PC-9 (cell line): Measurements from ENCODE around the gene DENND1A. TPM values are rescaled to one million over a fixed set of nuclear protein-coding genes. Genes with fewer than 3 reads are reported as not detected.

Source experiments
- BruUV-seq: library from RNA; stranded (reverse); fragments of 400-500 nt; replicated peaks from 2 replicates; lab custom pipeline; 2021; lab: Mats Ljungman, UMichigan
- CTCF ChIA-PET: fragments of 300-600 bp; sonication (Branson Sonifier 250); formaldehyde crosslinking; loops from one replicate; lab custom pipeline; 2022; ENCODE audit warnings: antibody characterized with exemption; lab: Charles Lee
- POLR2A ChIA-PET: fragments of 300-600 bp; sonication (Branson Sonifier 250); formaldehyde crosslinking; loops from one replicate; lab custom pipeline; 2022; ENCODE audit warnings: antibody characterized with exemption; ENCODE audit not compliant: unreplicated experiment; lab: Charles Lee
- DNase-seq, 2 experiments: peaks; one replicate each; pipeline versions ENCODE4 v3.0.0 to v3.0.0-alpha.2; 2015 to 2022; ENCODE audit warnings: mixed read lengths in 1 of 2
- H2AFZ ChIP-seq: fragments of 200-600 bp; sonication (generic); 2 replicates; pipeline ENCODE4 v1.8.1; 2017; ENCODE audit warnings: antibody characterized with exemption
- H3F3A ChIP-seq: fragments of 200-600 bp; sonication (generic); 2 replicates; pipeline ENCODE4 v1.8.1; 2017; ENCODE audit warnings: antibody characterized with exemption, mild to moderate bottlenecking, low read depth; ENCODE audit not compliant: insufficient read depth
- H3K27ac ChIP-seq: fragments of 200-600 bp; sonication (generic); 2 replicates; pipeline ENCODE4 v1.6.1; 2016; ENCODE audit warnings: mixed run types
- H3K27me3 ChIP-seq: fragments of 200-600 bp; sonication (generic); 2 replicates; pipeline ENCODE4 v1.6.1; 2016; ENCODE audit warnings: low read depth, mixed run types; ENCODE audit not compliant: insufficient read depth
- H3K36me3 ChIP-seq: fragments of 200-600 bp; sonication (generic); 2 replicates; pipeline ENCODE4 v1.6.1; 2016; ENCODE audit warnings: low read depth, mixed run types
- H3K4me1 ChIP-seq: fragments of 200-600 bp; sonication (generic); replicated peaks from 2 replicates; pipeline ENCODE4 v1.6.1; 2016; ENCODE audit warnings: mixed run types; ENCODE audit not compliant: insufficient read depth
- H3K4me2 ChIP-seq: fragments of 200-600 bp; sonication (generic); 2 replicates; pipeline ENCODE4 v1.6.1; 2017; ENCODE audit warnings: mixed run types
- H3K4me3 ChIP-seq: fragments of 200-600 bp; sonication (generic); 2 replicates; pipeline ENCODE4 v1.6.1; 2016; ENCODE audit warnings: mixed run types
- H3K79me2 ChIP-seq: fragments of 200-600 bp; sonication (generic); 2 replicates; pipeline ENCODE4 v1.6.1; 2017; ENCODE audit warnings: low read depth, mixed run types
- H3K9me2 ChIP-seq: fragments of 200-600 bp; sonication (generic); 2 replicates; pipeline ENCODE4 v1.8.1; 2017; ENCODE audit warnings: mild to moderate bottlenecking; ENCODE audit not compliant: insufficient read depth
- H3K9me3 ChIP-seq: fragments of 200-600 bp; sonication (generic); 2 replicates; pipeline ENCODE4 v1.8.1; 2016; ENCODE audit warnings: low read depth; ENCODE audit not compliant: insufficient read depth
- H4K20me1 ChIP-seq: fragments of 200-600 bp; sonication (generic); 2 replicates; pipeline ENCODE4 v1.8.1; 2017; ENCODE audit not compliant: insufficient read depth
- CTCF ChIP-seq: fragments of 200-600 bp; sonication (generic); conservative IDR thresholded peaks from 2 replicates; pipeline ENCODE4 v1.6.1; 2017; ENCODE audit warnings: mixed run types, antibody characterized with exemption, mild to moderate bottlenecking, moderate library complexity
- EZH2 ChIP-seq: fragments of 200-600 bp; sonication (generic); IDR thresholded peaks from 2 replicates; pipeline ENCODE4 v1.8.0; 2017; ENCODE audit warnings: antibody characterized with exemption, low read depth
- intact Hi-C: fragments of 100-400 bp; cut with micrococcal nuclease; formaldehyde crosslinking; loops from one replicate; pipeline ENCODE4 v1.10.0; 2022; ENCODE audit not compliant: unreplicated experiment
- total RNA-seq: library from RNA; stranded (reverse); gene quantifications from 2 replicates; pipeline ENCODE4 v1.2.3, GENCODE V29; 2021

The DENND1A gene
- total RNA-seq, 1 experiment from 2014 or later, result 37.7 TPM

GRCh38 chr9:123541411-123541810, 388.5 kb downstream of the DENND1A start:
- H3K79me2 ChIP-seq, result no peaks in the 10 kb centered on the region
- BruUV-seq, result no TSS peak
- intact Hi-C loops, result loop anchor here (5.0 to 10.0 kb wide), 3 partner anchors 139 to 993 kb away; no protein-coding TSS in a partner anchor

DNA sequence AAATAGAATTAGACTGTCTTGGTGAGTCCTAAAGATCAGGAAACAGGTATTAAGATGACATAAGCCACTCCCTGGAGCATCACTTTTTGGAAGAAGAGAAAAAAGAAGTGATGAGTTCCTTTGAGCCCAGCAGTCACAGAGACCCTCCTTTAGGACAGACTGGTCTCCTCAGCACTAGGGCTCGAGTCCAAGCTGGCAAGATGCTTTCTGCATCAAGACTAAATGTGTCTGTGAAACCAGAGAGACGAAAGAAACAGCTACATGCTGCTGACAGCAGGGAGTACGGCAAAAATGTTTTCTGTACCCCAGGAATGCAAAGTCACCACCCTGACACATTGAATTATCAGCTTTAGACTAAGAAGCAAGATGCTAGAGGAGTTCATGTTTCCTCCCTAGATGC, 389.5 kb downstream of the DENND1A start:
- TF ChIP-seq EZH2 (no peak), CTCF (no peak)
- Histone ChIP-seq H3K9me2 (no peaks in the 10 kb centered on the region), H4K20me1 (peaks cover 5% of the 10 kb centered on the region), H3K9me3 (no peaks in the 10 kb centered on the region), H3K4me3 (no peak overlapping the region), H3K27ac (no peak overlapping the region), H3K79me2 (no peaks in the 10 kb centered on the region), H3K27me3 (no peaks in the 10 kb centered on the region), H3K4me1 (no peaks in the 10 kb centered on the region), H2AFZ (no peak overlapping the region), H3K36me3 (no peaks in the 10 kb centered on the region), H3K4me2 (no peak overlapping the region), H3F3A (no peaks in the 10 kb centered on the region; the same call in 1 of the 2 replicates)
- ChIA-PET POLR2A (interaction anchor here (0.6 kb wide), 1 partner anchor 590 kb away, joined by 4 read pairs; no protein-coding TSS in a partner anchor), CTCF (no interaction called here)
- intact Hi-C loops, result loop anchor here (5.0 to 10.0 kb wide), 3 partner anchors 138 to 994 kb away; no protein-coding TSS in a partner anchor
- no peak for DNase-seq
- no TSS peak for BruUV-seq

More at GRCh38 chr9:123541411-123541810, 388.5 kb downstream of the DENND1A start:
- CTCF ChIA-PET, result interaction anchor here (0.6 to 0.7 kb wide), 2 partner anchors 197 to 857 kb away, joined by 3 read pairs; no protein-coding TSS in a partner anchor
- Histone ChIP-seq H3K27ac (no peak overlapping the region), H2AFZ (no peak overlapping the region), H3K27me3 (no peaks in the 10 kb centered on the region), H3K36me3 (no peaks in the 10 kb centered on the region), H3K4me1 (no peaks in the 10 kb centered on the region), H3K9me2 (no peaks in the 10 kb centered on the region), H3F3A (no peaks in the 10 kb centered on the region; the same call in 1 of the 2 replicates), H3K9me3 (no peaks in the 10 kb centered on the region), H3K4me2 (no peak overlapping the region), H3K4me3 (no peak overlapping the region), H4K20me1 (peaks cover 5% of the 10 kb centered on the region)
- no peak for DNase-seq
- POLR2A ChIA-PET, result no interaction called here
- TF ChIP-seq EZH2 (no peak), CTCF (no peak)

- intact Hi-C loops, result loop anchor here (2.0 kb wide), 1 partner anchor 585 kb away; no protein-coding TSS in a partner anchor
These were observed 392.1 kb downstream of the DENND1A start for GRCh38 chr9:123537809-123538208.

More at GRCh38 chr9:123537809-123538208, 392.1 kb downstream of the DENND1A start:
- no peak overlapping the region for H3K4me2 ChIP-seq
- H3K9me2 ChIP-seq, result no peaks in the 10 kb centered on the region
- no peaks in the 10 kb centered on the region for H3K9me3 ChIP-seq
- H3K4me1 ChIP-seq, result no peaks in the 10 kb centered on the region
- H3K27ac ChIP-seq, result no peak overlapping the region
- BruUV-seq, result no TSS peak
- H3K36me3 ChIP-seq, result no peaks in the 10 kb centered on the region
- H3K4me3 ChIP-seq, result no peak overlapping the region
- H3F3A ChIP-seq, result no peaks in the 10 kb centered on the region
- H3K79me2 ChIP-seq, result no peaks in the 10 kb centered on the region
- POLR2A ChIA-PET, result no interaction called here
- CTCF ChIA-PET, result no interaction called here
- no peak for DNase-seq
- H3K27me3 ChIP-seq, result no peaks in the 10 kb centered on the region
- H2AFZ ChIP-seq, result no peak overlapping the region
- H4K20me1 ChIP-seq, result no peaks in the 10 kb centered on the region
- no peak for TF ChIP-seq EZH2
- no peak for TF ChIP-seq CTCF
